ENCODE results near the gene ABCA2.
A peak's percentile ranks its signal among the peaks of the same experiment; 100 is the strongest.

The ABCA2 gene

GRCh38 chr9:136994888-136995230 is 33.2 kb downstream of the ABCA2 start:
- DNase-seq: no peak

- DNase-seq: no peak
Measured at GRCh38 chr9:136994180-136994887, 33.7 kb downstream of the ABCA2 start.

GRCh38 chr9:136992819-136993369 is 35.1 kb downstream of the ABCA2 start:
- no peak for DNase-seq

GRCh38 chr9:136991993-136992818 is 35.8 kb downstream of the ABCA2 start, which contains the start of gene PAXX:
PAXX (plus strand) TSS chr9:136992422; CDS start chr9:136992444, 22 bp downstream.
- peak; percentile 87 for DNase-seq

- no peak for DNase-seq
Measured at GRCh38 chr9:136990242-136990911, 37.7 kb downstream of the ABCA2 start.

- no peak for DNase-seq
Measured at GRCh38 chr9:136988872-136989271, 39.2 kb downstream of the ABCA2 start.

- no peak for DNase-seq
Measured at GRCh38 chr9:136985853-136986252, 42.2 kb downstream of the ABCA2 start.

- DNase-seq: no peak
Measured at GRCh38 chr9:136985027-136985602, 42.9 kb downstream of the ABCA2 start.

- DNase-seq: no peak
Measured at GRCh38 chr9:136984464-136985026, 43.5 kb downstream of the ABCA2 start.

- DNase-seq: no peak
Measured at GRCh38 chr9:136983656-136984314, 44.3 kb downstream of the ABCA2 start.

- no peak for DNase-seq
Measured at GRCh38 chr9:136983167-136983566, 44.9 kb downstream of the ABCA2 start.

- no peak for DNase-seq
Measured at GRCh38 chr9:136982232-136983051, 45.6 kb downstream of the ABCA2 start, which contains the start of gene LCNL1. LCNL1 (plus strand) TSS chr9:136982993; CDS start chr9:136983587, 594 bp downstream.

- no peak for DNase-seq
Measured at GRCh38 chr9:136981588-136982231, 46.3 kb downstream of the ABCA2 start.

GRCh38 chr9:136980669-136981478 is 47.2 kb downstream of the ABCA2 start:
- DNase-seq: no peak

GRCh38 chr9:136979769-136980587 is 48.1 kb downstream of the ABCA2 start:
- DNase-seq: no peak

GRCh38 chr9:136978865-136979544 is 49.0 kb downstream of the ABCA2 start:
- DNase-seq: no peak

- peak; percentile 67 for DNase-seq
Measured at GRCh38 chr9:136978073-136978864, 49.8 kb downstream of the ABCA2 start.

Data from effector CD4-positive, alpha-beta T cell (primary cell).